ENCODE data around the gene GRPEL2.

- TF ChIP-seq POLR2AphosphoS5 (IDR thresholded peaks at IDR 0.05; ENCODE audit: low read depth, low read length) (no peak), REST (IDR thresholded peaks at IDR 0.05; ENCODE audit: insufficient read depth in 1 of 2, low read depth in 2 of 2, low read length in 2 of 2) (no peak), TAF1 (IDR thresholded peaks at IDR 0.05; ENCODE audit: borderline replicate concordance, insufficient read depth, low read length) (no peak)
Observed at GRCh38 chr5:149362541-149362940, 17.2 kb downstream of the GRPEL2 start.
